HepG2 (cell line): ENCODE measurements around the gene NOTCH3. TPM values are rescaled to one million over a fixed set of nuclear protein-coding genes. Genes with fewer than 3 reads are reported as not detected.

Experiments
- ADNP ChIP-seq: sonication (generic); formaldehyde crosslinking; IDR thresholded peaks from 2 replicates; pipeline ENCODE4 v1.4.0; 2020; ENCODE audit warnings: missing genetic modification reagents
- ARNT2 ChIP-seq: sonication (generic); formaldehyde crosslinking; IDR thresholded peaks from 2 replicates; pipeline ENCODE4 v1.8.0; 2022; ENCODE audit warnings: mild to moderate bottlenecking, low read depth, missing genetic modification reagents, moderate library complexity
- ATF7-NPFF ChIP-seq: sonication (generic); formaldehyde crosslinking; IDR thresholded peaks from 2 replicates; pipeline ENCODE4 v1.8.1; 2023; ENCODE audit warnings: mild to moderate bottlenecking, low read depth, missing genetic modification reagents, moderate library complexity
- HMGA1 ChIP-seq: sonication (generic); formaldehyde crosslinking; conservative IDR thresholded peaks from 2 replicates; pipeline ENCODE4 v1.4.0; 2020; ENCODE audit warnings: missing genetic modification reagents
- SMC3 ChIP-seq: IDR thresholded peaks from 2 replicates; pipeline ENCODE4 v1.6.1; 2011; ENCODE audit warnings: low read length, improper control_type of control experiment
- SRF ChIP-seq: IDR thresholded peaks from 2 replicates; pipeline ENCODE4 v1.6.1; 2011; ENCODE audit warnings: mild to moderate bottlenecking, low read depth, low read length, moderate library complexity
- ZKSCAN8 ChIP-seq: IDR thresholded peaks from 2 replicates; pipeline ENCODE4 v1.6.1; 2016; ENCODE audit warnings: borderline replicate concordance, missing genetic modification reagents, missing compliant biosample characterization
- ZMAT3 ChIP-seq: sonication (generic); formaldehyde crosslinking; conservative IDR thresholded peaks from 2 replicates; pipeline ENCODE4 v1.7.0; 2021; ENCODE audit warnings: missing genetic modification reagents
- ZNF543 ChIP-seq: sonication (generic); formaldehyde crosslinking; IDR thresholded peaks from 2 replicates; pipeline ENCODE4 v1.4.0; 2020; ENCODE audit warnings: mild to moderate bottlenecking, missing genetic modification reagents
- ZNF546 ChIP-seq: sonication (generic); formaldehyde crosslinking; conservative IDR thresholded peaks from 2 replicates; pipeline ENCODE4 v1.8.1; 2023; ENCODE audit warnings: mild to moderate bottlenecking, missing genetic modification reagents
- ZNF570 ChIP-seq: sonication (generic); formaldehyde crosslinking; IDR thresholded peaks from 2 replicates; pipeline ENCODE4 v1.4.0; 2020; ENCODE audit warnings: mild to moderate bottlenecking, missing genetic modification reagents, borderline replicate concordance
- ZNF616 ChIP-seq: sonication (generic); formaldehyde crosslinking; IDR thresholded peaks from 2 replicates; pipeline ENCODE4 v1.5.0; 2020; ENCODE audit warnings: low read depth, mild to moderate bottlenecking, missing genetic modification reagents
- ZNF883 ChIP-seq: sonication (generic); formaldehyde crosslinking; IDR thresholded peaks from 2 replicates; pipeline ENCODE4 v1.5.1; 2020; ENCODE audit warnings: mild to moderate bottlenecking, missing genetic modification reagents; ENCODE audit errors: not compliant biosample characterization
- ZSCAN30 ChIP-seq: sonication (generic); formaldehyde crosslinking; IDR thresholded peaks from 2 replicates; pipeline ENCODE4 v1.5.0; 2020; ENCODE audit warnings: mild to moderate bottlenecking, missing genetic modification reagents
- polyA plus RNA-seq, 8 experiments: library from polyadenylated mRNA; depleted of rRNA in 3 of 8; stranded (reverse) in 7 of 8; unstranded in 1 of 8; fragments of >200 nt; fragmentation: Illumina TruSeq in 4 of 8; extraction: Trizol in 4 of 8; gene quantifications; 2 replicates each; pipeline versions ENCODE4 v1.2.1 to v1.2.3, GENCODE V29; 2011 to 2016; ENCODE audit warnings: low read depth in 4 of 8, missing spikeins in 1 of 8, mixed read lengths in 1 of 8; ENCODE audit not compliant: insufficient read depth in 1 of 8
- total RNA-seq, 5 experiments: library from RNA; depleted of rRNA; stranded (reverse); fragments of >200 nt; fragmentation: Illumina TruSeq; extraction: Trizol; gene quantifications; 2 replicates each; pipeline ENCODE4 v1.2.3, GENCODE V29; 2016; ENCODE audit warnings: low read depth in 1 of 5
- TF ChIP-seq, protein P1 (sequence below): sonication (generic); formaldehyde crosslinking; IDR thresholded peaks from 2 replicates; pipeline ENCODE4 v1.4.0; 2020; ENCODE audit warnings: missing genetic modification reagents
- TF ChIP-seq, protein P2 (sequence below): sonication (generic); formaldehyde crosslinking; IDR thresholded peaks from 2 replicates; pipeline ENCODE4 v1.4.0; 2020; ENCODE audit warnings: missing genetic modification reagents
- TF ChIP-seq, protein P3 (sequence below): sonication (generic); formaldehyde crosslinking; IDR thresholded peaks from 2 replicates; pipeline ENCODE4 v1.5.0; 2020; ENCODE audit warnings: missing genetic modification reagents, mild to moderate bottlenecking, borderline replicate concordance
- TF ChIP-seq, protein P4 (sequence below): sonication (generic); formaldehyde crosslinking; IDR thresholded peaks from 2 replicates; pipeline ENCODE4 v1.8.1; 2023; ENCODE audit warnings: missing genetic modification reagents, inconsistent platforms, borderline replicate concordance

The NOTCH3 gene
- total and polyA plus RNA-seq, 2 of the 13 experiments (the other 11 are each of a cell fraction or from before 2014, with no cell fraction given), result 0.09 to 0.28 TPM

DNA sequence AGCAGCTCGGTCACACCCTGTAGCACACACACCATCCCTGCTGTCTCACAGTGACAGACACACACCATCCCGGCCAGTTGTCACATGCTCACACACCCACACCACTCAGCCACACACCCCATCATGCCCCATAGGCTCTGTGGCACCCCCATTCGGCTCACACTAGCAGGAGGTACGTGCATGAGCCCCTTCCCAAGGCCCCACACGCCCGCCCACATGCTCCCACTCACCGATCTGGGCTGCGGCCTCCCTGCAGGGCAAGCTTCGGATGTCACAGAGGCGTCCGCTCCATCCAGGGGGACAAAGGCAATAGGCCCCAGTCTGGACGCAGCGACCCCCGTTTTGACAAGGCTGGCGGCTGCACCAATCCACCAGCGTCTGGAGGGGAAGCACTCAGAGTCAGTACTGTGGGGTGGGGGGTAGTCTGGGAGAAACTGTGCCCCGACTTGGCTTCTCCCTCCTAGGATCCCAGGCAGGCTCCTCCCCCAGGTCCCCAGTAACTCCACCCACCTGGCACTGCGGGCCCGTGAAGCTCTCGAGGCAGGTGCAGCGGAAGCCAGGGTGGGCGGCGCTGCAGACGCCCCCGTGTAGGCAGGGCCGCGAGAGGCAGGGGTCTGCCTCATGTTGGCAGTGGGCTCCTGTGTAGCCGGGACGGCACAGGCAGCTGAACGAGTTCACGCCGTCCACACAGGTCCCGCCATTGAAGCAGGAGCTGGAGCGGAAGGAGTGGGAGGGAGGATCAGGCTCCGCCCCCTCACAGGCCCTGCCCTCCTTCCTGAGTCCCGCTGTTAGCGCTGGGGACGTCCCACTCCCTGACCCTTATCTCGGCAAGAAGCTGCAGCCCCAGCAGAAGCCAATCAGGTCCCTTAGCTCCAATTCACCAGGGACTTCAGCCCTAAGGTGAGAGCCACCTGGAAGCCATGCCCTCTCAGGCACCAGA is 20.1 kb downstream of the NOTCH3 start (continued):
- no peak for TF ChIP-seq ZKSCAN8 (CRISPR knock-in tag)
- TF ChIP-seq, protein P1, sequence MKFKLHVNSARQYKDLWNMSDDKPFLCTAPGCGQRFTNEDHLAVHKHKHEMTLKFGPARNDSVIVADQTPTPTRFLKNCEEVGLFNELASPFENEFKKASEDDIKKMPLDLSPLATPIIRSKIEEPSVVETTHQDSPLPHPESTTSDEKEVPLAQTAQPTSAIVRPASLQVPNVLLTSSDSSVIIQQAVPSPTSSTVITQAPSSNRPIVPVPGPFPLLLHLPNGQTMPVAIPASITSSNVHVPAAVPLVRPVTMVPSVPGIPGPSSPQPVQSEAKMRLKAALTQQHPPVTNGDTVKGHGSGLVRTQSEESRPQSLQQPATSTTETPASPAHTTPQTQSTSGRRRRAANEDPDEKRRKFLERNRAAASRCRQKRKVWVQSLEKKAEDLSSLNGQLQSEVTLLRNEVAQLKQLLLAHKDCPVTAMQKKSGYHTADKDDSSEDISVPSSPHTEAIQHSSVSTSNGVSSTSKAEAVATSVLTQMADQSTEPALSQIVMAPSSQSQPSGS (CRISPR knock-in tag), result no peak
- no peak for TF ChIP-seq HMGA1 (CRISPR knock-in tag)
- TF ChIP-seq ZNF546 (CRISPR knock-in tag), result no peak
- no peak for TF ChIP-seq ZMAT3
- TF ChIP-seq SMC3, result no peak
- TF ChIP-seq, protein P2, sequence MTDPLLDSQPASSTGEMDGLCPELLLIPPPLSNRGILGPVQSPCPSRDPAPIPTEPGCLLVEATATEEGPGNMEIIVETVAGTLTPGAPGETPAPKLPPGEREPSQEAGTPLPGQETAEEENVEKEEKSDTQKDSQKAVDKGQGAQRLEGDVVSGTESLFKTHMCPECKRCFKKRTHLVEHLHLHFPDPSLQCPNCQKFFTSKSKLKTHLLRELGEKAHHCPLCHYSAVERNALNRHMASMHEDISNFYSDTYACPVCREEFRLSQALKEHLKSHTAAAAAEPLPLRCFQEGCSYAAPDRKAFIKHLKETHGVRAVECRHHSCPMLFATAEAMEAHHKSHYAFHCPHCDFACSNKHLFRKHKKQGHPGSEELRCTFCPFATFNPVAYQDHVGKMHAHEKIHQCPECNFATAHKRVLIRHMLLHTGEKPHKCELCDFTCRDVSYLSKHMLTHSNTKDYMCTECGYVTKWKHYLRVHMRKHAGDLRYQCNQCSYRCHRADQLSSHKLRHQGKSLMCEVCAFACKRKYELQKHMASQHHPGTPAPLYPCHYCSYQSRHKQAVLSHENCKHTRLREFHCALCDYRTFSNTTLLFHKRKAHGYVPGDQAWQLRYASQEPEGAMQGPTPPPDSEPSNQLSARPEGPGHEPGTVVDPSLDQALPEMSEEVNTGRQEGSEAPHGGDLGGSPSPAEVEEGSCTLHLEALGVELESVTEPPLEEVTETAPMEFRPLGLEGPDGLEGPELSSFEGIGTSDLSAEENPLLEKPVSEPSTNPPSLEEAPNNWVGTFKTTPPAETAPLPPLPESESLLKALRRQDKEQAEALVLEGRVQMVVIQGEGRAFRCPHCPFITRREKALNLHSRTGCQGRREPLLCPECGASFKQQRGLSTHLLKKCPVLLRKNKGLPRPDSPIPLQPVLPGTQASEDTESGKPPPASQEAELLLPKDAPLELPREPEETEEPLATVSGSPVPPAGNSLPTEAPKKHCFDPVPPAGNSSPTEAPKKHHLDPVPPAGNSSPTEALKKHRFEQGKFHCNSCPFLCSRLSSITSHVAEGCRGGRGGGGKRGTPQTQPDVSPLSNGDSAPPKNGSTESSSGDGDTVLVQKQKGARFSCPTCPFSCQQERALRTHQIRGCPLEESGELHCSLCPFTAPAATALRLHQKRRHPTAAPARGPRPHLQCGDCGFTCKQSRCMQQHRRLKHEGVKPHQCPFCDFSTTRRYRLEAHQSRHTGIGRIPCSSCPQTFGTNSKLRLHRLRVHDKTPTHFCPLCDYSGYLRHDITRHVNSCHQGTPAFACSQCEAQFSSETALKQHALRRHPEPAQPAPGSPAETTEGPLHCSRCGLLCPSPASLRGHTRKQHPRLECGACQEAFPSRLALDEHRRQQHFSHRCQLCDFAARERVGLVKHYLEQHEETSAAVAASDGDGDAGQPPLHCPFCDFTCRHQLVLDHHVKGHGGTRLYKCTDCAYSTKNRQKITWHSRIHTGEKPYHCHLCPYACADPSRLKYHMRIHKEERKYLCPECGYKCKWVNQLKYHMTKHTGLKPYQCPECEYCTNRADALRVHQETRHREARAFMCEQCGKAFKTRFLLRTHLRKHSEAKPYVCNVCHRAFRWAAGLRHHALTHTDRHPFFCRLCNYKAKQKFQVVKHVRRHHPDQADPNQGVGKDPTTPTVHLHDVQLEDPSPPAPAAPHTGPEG (CRISPR knock-in tag), result no peak
- no peak for TF ChIP-seq ZNF883 (CRISPR knock-in tag)
- 0 out of 2 replicates have a peak, but pooled peaks have one; percentile 29 for TF ChIP-seq ZNF616 (CRISPR knock-in tag)
- no peak for TF ChIP-seq ZNF570
- TF ChIP-seq ZSCAN30 (CRISPR knock-in tag), result no peak
- TF ChIP-seq SRF, result no peak
- 0 out of 2 replicates have a peak, but pooled peaks have one; percentile 30 for TF ChIP-seq ARNT2 (CRISPR knock-in tag)
- TF ChIP-seq ZNF543, result no peak
- no peak for TF ChIP-seq ADNP (CRISPR knock-in tag)
- TF ChIP-seq, protein P3, sequence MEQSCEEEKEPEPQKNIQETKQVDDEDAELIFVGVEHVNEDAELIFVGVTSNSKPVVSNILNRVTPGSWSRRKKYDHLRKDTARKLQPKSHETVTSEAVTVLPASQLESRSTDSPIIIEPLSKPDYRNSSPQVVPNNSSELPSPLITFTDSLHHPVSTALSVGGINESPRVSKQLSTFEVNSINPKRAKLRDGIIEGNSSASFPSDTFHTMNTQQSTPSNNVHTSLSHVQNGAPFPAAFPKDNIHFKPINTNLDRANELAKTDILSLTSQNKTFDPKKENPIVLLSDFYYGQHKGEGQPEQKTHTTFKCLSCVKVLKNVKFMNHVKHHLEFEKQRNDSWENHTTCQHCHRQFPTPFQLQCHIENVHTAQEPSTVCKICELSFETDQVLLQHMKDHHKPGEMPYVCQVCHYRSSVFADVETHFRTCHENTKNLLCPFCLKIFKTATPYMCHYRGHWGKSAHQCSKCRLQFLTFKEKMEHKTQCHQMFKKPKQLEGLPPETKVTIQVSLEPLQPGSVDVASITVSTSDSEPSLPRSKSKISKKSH (CRISPR knock-in tag), result 0 out of 2 replicates have a peak, but pooled peaks have one; percentile 24
- TF ChIP-seq ATF7-NPFF (CRISPR knock-in tag), result no peak
- TF ChIP-seq, protein P4, sequence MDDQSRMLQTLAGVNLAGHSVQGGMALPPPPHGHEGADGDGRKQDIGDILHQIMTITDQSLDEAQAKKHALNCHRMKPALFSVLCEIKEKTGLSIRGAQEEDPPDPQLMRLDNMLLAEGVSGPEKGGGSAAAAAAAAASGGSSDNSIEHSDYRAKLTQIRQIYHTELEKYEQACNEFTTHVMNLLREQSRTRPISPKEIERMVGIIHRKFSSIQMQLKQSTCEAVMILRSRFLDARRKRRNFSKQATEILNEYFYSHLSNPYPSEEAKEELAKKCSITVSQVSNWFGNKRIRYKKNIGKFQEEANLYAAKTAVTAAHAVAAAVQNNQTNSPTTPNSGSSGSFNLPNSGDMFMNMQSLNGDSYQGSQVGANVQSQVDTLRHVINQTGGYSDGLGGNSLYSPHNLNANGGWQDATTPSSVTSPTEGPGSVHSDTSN (CRISPR knock-in tag), result no peak
